Measurements from ENCODE around the gene MRGPRG. TPM values are rescaled to one million over a fixed set of nuclear protein-coding genes. Genes with fewer than 3 reads are reported as not detected.

MRGPRG gene
- total RNA-seq, 2 experiments from 2014 or later: not detected

DNA sequence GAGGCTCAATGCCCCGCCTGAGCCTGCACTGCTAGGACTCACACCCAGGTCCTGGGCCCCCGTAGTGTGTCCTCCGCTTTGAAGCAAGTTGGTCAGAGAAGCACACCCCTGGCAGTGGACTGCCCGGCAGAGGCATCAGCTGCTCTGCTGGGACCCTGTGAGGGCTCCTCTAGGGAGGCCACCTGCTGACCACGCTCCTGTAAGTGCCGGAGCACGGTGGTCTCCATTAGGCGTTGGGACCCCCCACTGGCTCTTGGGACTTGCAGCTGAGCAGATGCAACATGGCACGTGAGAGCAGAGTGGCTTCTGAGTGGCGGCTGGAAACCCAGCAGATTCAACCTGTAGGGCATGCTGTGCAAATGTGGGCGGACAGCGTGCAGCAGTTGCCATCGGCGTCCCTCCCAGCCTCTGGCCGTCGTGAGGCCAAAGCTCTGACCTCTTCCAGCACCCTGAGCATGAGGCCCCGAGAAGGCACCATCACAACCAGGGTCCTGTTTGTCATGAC is 16.9 kb downstream of the MRGPRG start:
- CTCF ChIA-PET: no interaction called here
- Histone ChIP-seq H3K4me1 (ENCODE audit: insufficient read depth, low read length) (no peaks in the 10 kb centered on the region), H3K27ac (ENCODE audit: low read depth in 1 of 2, low read length in 2 of 2) (no peak overlapping the region), H3K9me3 (ENCODE audit: control insufficient read depth in 1 of 2, insufficient read depth in 1 of 2, low read length in 2 of 2) (peaks cover 0 to 23% of the 10 kb centered on the region in 2 experiments), H3K36me3 (ENCODE audit: insufficient read depth, low read length) (no peaks in the 10 kb centered on the region), H3K27me3 (ENCODE audit: control insufficient read depth in 1 of 2, insufficient read depth in 2 of 2, low read length in 2 of 2) (peaks cover 21 to 23% of the 10 kb centered on the region in 2 experiments), H3K4me3 (ENCODE audit: low read length) (no peak overlapping the region)
- no peaks in the 10 kb centered on the region for H3K9me3 Mint-ChIP-seq
- DNase-seq: no peak
- TF ChIP-seq, protein P1, sequence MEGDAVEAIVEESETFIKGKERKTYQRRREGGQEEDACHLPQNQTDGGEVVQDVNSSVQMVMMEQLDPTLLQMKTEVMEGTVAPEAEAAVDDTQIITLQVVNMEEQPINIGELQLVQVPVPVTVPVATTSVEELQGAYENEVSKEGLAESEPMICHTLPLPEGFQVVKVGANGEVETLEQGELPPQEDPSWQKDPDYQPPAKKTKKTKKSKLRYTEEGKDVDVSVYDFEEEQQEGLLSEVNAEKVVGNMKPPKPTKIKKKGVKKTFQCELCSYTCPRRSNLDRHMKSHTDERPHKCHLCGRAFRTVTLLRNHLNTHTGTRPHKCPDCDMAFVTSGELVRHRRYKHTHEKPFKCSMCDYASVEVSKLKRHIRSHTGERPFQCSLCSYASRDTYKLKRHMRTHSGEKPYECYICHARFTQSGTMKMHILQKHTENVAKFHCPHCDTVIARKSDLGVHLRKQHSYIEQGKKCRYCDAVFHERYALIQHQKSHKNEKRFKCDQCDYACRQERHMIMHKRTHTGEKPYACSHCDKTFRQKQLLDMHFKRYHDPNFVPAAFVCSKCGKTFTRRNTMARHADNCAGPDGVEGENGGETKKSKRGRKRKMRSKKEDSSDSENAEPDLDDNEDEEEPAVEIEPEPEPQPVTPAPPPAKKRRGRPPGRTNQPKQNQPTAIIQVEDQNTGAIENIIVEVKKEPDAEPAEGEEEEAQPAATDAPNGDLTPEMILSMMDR (IDR thresholded peaks at IDR 0.05): no peak
- no peak overlapping the region for H3K27ac Mint-ChIP-seq
- intact Hi-C loops (cut with DNase I, micrococcal nuclease): no loop called here
- ATAC-seq (ENCODE audit: poor library complexity): no peak
- no peaks in the 10 kb centered on the region for H3K36me3 Mint-ChIP-seq (ENCODE audit: low read depth)
- peaks cover 27% of the 10 kb centered on the region for H3K27me3 Mint-ChIP-seq
- H3K4me3 Mint-ChIP-seq: no peak overlapping the region
- H3K4me1 Mint-ChIP-seq (ENCODE audit: low read depth): no peaks in the 10 kb centered on the region
- POLR2A ChIA-PET: no interaction called here

DNA sequence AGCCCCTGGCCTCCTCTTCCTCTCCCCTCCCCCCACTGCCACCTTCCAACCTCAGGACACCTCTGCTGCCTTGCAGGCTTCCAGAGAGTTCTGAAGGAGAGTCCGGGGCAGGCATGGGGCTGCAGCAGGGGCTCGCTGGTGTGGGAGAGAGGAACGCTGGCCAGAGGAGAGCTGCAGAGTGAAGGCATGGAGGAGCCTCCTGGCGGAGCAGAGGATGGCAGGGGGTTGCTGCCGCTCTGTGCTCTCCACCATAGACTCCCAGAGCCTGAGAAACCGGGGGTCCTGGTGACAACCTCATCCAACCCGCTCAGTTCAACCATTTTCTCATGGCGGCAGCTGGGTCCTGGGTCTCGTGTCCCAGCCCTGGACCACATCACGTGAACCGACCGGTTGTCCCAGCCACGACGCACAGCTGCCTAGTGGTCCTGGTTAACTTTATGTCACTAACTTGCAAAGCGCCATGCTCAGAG is 17.5 kb downstream of the MRGPRG start:
- Histone ChIP-seq H3K27ac (ENCODE audit: low read depth in 1 of 2, low read length in 2 of 2) (no peak overlapping the region), H3K9me3 (ENCODE audit: control insufficient read depth in 1 of 2, insufficient read depth in 1 of 2, low read length in 2 of 2) (peaks cover 0 to 21% of the 10 kb centered on the region in 2 experiments), H3K27me3 (ENCODE audit: control insufficient read depth in 1 of 2, insufficient read depth in 2 of 2, low read length in 2 of 2) (peaks cover 21 to 23% of the 10 kb centered on the region in 2 experiments), H3K4me1 (ENCODE audit: insufficient read depth, low read length) (no peaks in the 10 kb centered on the region), H3K4me3 (ENCODE audit: low read length) (no peak overlapping the region), H3K36me3 (ENCODE audit: insufficient read depth, low read length) (no peaks in the 10 kb centered on the region)
- no peaks in the 10 kb centered on the region for H3K36me3 Mint-ChIP-seq (ENCODE audit: low read depth)
- peak in 2 of 14 experiments; percentile 4 to 31 for DNase-seq
- no peak overlapping the region for H3K4me3 Mint-ChIP-seq
- H3K27ac Mint-ChIP-seq: no peak overlapping the region
- intact Hi-C loops (cut with DNase I, micrococcal nuclease): no loop called here
- ATAC-seq (ENCODE audit: poor library complexity): no peak
- TF ChIP-seq, protein P1 (IDR thresholded peaks at IDR 0.05): no peak
- no peaks in the 10 kb centered on the region for H3K9me3 Mint-ChIP-seq
- CTCF ChIA-PET: no interaction called here
- H3K4me1 Mint-ChIP-seq (ENCODE audit: low read depth): no peaks in the 10 kb centered on the region
- POLR2A ChIA-PET: no interaction called here
- H3K27me3 Mint-ChIP-seq: peaks cover 27% of the 10 kb centered on the region

DNA sequence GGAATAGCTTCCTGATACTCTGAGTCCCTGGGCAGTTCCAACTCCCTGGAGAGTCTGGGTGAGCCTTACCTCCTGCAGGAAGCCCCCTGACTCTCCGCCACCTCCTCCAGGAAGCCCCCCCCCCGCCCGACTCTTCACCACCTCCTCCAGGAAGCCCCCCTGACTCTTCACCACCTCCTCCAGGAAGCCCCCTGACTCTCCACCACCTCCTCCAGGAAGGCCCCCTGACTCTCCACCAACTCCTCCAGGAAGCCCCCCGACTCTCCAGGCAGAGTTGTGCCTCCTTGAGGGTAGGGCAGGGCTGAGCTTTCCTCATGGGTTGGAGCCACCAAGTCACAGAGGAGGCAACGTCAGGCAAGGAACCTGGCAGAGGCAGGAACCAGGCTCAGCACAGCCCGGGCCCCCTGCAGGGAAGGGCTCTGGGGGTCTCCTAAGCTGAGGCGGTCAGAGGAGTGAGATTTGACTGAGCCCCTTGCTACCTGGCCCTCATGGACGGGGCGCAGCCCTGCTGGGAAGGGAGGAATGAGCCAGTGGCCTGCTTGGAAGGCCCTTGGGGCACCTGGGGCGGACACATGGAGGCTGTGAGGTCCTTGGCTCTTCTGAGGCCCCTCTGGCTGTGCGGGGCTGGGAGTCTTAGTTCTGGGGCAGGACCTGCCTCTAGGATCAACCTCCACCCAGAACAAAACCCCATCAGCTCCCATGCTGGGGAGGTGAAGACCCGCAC is 18.1 kb downstream of the MRGPRG start:
- Histone ChIP-seq H3K36me3 (ENCODE audit: insufficient read depth, low read length) (no peaks in the 10 kb centered on the region), H3K27me3 (ENCODE audit: control insufficient read depth in 1 of 2, insufficient read depth in 2 of 2, low read length in 2 of 2) (peaks cover 21 to 23% of the 10 kb centered on the region in 2 experiments), H3K9me3 (ENCODE audit: control insufficient read depth in 1 of 2, insufficient read depth in 1 of 2, low read length in 2 of 2) (peaks cover 0 to 19% of the 10 kb centered on the region in 2 experiments), H3K4me1 (ENCODE audit: insufficient read depth, low read length) (no peaks in the 10 kb centered on the region), H3K27ac (ENCODE audit: low read depth in 1 of 2, low read length in 2 of 2) (no peak overlapping the region), H3K4me3 (ENCODE audit: low read length) (no peak overlapping the region)
- ATAC-seq (ENCODE audit: poor library complexity) (no peak), DNase-seq (peak in 1 of 14 experiments; percentile 24)
- TF ChIP-seq, protein P1 (IDR thresholded peaks at IDR 0.05): no peak
- Mint-ChIP-seq H3K4me3 (no peak overlapping the region), H3K9me3 (no peaks in the 10 kb centered on the region), H3K4me1 (ENCODE audit: low read depth) (no peaks in the 10 kb centered on the region), H3K27ac (no peak overlapping the region), H3K27me3 (peaks cover 27% of the 10 kb centered on the region), H3K36me3 (ENCODE audit: low read depth) (no peaks in the 10 kb centered on the region)
- intact Hi-C loops (cut with DNase I, micrococcal nuclease): no loop called here
- POLR2A ChIA-PET: no interaction called here
- CTCF ChIA-PET: no interaction called here

All from CD4-positive, alpha-beta T cell (primary cell).